Coronary artery (tissue), 2 donors: Measurements from ENCODE around the gene MED12.

Source experiments
- DNase-seq: peaks from one replicate; pipeline ENCODE4 v3.0.0-alpha.2; 2017; ENCODE audit warnings: low spot score
- H3K27ac ChIP-seq, 2 donors: fragments of 200-600 bp; sonication (generic); one replicate each; pipeline ENCODE4 v1.5.1; 2016 to 2019
- H3K4me3 ChIP-seq: fragments of 200-600 bp; sonication (generic); 2 replicates; pipeline ENCODE4 v1.5.1; 2016; ENCODE audit warnings: mild to moderate bottlenecking, moderate library complexity
- CTCF ChIP-seq: fragments of 200-600 bp; sonication (generic); IDR thresholded peaks from one replicate; pipeline ENCODE4 v1.5.1; 2019; ENCODE audit warnings: antibody characterized with exemption

The MED12 gene

GRCh38 chrX:71128166-71128833 is 9.9 kb downstream of the MED12 start:
- no peak overlapping the region for H3K4me3 ChIP-seq
- no peak overlapping the region for H3K27ac ChIP-seq
- DNase-seq: no peak
- TF ChIP-seq CTCF: no peak

GRCh38 chrX:71128915-71129765 is 10.7 kb downstream of the MED12 start:
- Histone ChIP-seq H3K4me3 (no peak overlapping the region), H3K27ac (no peak overlapping the region)
- peak; percentile 59 for TF ChIP-seq CTCF
- DNase-seq: no peak

GRCh38 chrX:71131510-71131909 is 13.1 kb downstream of the MED12 start:
- no peak overlapping the region for H3K27ac ChIP-seq
- no peak overlapping the region for H3K4me3 ChIP-seq
- no peak for DNase-seq
- no peak for TF ChIP-seq CTCF

- no peak for TF ChIP-seq CTCF
- DNase-seq: no peak
- Histone ChIP-seq H3K4me3 (no peak overlapping the region), H3K27ac (no peak overlapping the region)
Measured at GRCh38 chrX:71140440-71140839, 22.0 kb downstream of the MED12 start.

- no peak for TF ChIP-seq CTCF
- Histone ChIP-seq H3K27ac (peak overlapping the region; percentile 4 to 5), H3K4me3 (no peak overlapping the region)
- DNase-seq: no peak
Measured at GRCh38 chrX:71143508-71143907, 25.1 kb downstream of the MED12 start.

- Histone ChIP-seq H3K4me3 (peak within 1 kb of the TSS; percentile 65), H3K27ac (peak within 1 kb of the TSS; percentile 5 to 57)
- TF ChIP-seq CTCF: no peak
- DNase-seq: no peak
Measured at GRCh38 chrX:71144651-71145050, 26.3 kb downstream of the MED12 start, which contains the start of gene NLGN3. NLGN3 (plus strand) TSS chrX:71144841; CDS start chrX:71147750, 2,909 bp downstream.
